Esophagus muscularis mucosa (tissue), 3 donors: Measurements from ENCODE around the gene TFAP2A.

Experiments
- POLR2A ChIP-seq: fragments of 450-650 bp; IDR thresholded peaks from one replicate; pipeline ENCODE4 v1.6.1; 2017; ENCODE audit warnings: antibody characterized with exemption, moderate library complexity, mild to moderate bottlenecking, low read depth
- POLR2AphosphoS5 ChIP-seq, 2 donors: sonication (generic); formaldehyde crosslinking; IDR thresholded peaks; one replicate each; pipeline ENCODE4 v1.6.1; 2017; ENCODE audit warnings: antibody characterized with exemption in 2 of 2
- TF ChIP-seq, protein P1 (sequence below), 3 experiments: fragments of 200-600 bp in 2 of 3; fragments of 450-650 bp in 1 of 3; sonication (generic) in 2 of 3; IDR thresholded peaks; one replicate each; pipeline ENCODE4 v1.5.1; 2017 to 2019; ENCODE audit warnings: antibody characterized with exemption in 3 of 3, mild to moderate bottlenecking in 2 of 3, moderate library complexity in 1 of 3

DNA sequence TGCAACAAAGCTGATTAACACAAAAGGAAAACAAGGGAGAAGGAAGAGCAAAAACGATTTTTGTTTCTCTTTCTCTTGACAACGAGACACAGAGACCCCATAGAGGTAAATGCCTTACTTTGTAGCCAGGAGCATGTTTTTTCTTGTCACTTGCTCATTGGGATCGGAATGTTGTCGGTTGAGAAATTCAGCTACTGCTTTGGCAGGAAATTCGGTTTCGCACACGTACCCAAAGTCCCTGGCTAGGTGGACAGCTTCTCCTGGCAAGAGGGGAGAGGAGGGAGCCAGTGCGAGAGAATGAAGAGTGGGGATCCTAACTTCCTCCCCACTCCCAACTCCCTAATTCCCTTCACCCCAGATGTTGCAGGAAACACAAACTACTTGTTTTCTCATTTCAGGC is 14.5 kb downstream of the TFAP2A start:
- TF ChIP-seq, protein P1, sequence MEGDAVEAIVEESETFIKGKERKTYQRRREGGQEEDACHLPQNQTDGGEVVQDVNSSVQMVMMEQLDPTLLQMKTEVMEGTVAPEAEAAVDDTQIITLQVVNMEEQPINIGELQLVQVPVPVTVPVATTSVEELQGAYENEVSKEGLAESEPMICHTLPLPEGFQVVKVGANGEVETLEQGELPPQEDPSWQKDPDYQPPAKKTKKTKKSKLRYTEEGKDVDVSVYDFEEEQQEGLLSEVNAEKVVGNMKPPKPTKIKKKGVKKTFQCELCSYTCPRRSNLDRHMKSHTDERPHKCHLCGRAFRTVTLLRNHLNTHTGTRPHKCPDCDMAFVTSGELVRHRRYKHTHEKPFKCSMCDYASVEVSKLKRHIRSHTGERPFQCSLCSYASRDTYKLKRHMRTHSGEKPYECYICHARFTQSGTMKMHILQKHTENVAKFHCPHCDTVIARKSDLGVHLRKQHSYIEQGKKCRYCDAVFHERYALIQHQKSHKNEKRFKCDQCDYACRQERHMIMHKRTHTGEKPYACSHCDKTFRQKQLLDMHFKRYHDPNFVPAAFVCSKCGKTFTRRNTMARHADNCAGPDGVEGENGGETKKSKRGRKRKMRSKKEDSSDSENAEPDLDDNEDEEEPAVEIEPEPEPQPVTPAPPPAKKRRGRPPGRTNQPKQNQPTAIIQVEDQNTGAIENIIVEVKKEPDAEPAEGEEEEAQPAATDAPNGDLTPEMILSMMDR (IDR thresholded peaks at IDR 0.05): no peak
- TF ChIP-seq POLR2A (no peak), POLR2AphosphoS5 (IDR thresholded peaks at IDR 0.05) (no peak)
